Renal cortex interstitium (tissue), 11 donors: ENCODE measurements around the gene SNX10. TPM values are rescaled to one million over a fixed set of nuclear protein-coding genes. Genes with fewer than 3 reads are reported as not detected.
A peak's percentile ranks its signal among the peaks of the same experiment; 100 is the strongest.

ENCODE experiments used
- DNase-seq, 11 donors: peaks; one replicate each; pipeline ENCODE4 v3.0.0-alpha.2; 2013; ENCODE audit warnings: low read depth in 9 of 11, low spot score in 4 of 11; ENCODE audit errors: extremely low read depth in 1 of 11
- polyA plus RNA-seq, 3 donors: library from polyadenylated mRNA; unstranded; fragments of 120-200 nt; gene quantifications; one replicate each; pipeline ENCODE4 v1.2.1, GENCODE V29; 2013; ENCODE audit not compliant: insufficient read length in 3 of 3

Gene SNX10
- polyA plus RNA-seq, 3 donors: 16.1 to 21.1 (median 18.9) TPM

- no peak for DNase-seq
Measured at GRCh38 chr7:26381476-26382353, 90.1 kb downstream of the SNX10 start.

- DNase-seq: no peak
Measured at GRCh38 chr7:26385240-26385639, 93.6 kb downstream of the SNX10 start.

- DNase-seq: no peak
Measured at GRCh38 chr7:26387731-26388130, 96.1 kb downstream of the SNX10 start.

DNA sequence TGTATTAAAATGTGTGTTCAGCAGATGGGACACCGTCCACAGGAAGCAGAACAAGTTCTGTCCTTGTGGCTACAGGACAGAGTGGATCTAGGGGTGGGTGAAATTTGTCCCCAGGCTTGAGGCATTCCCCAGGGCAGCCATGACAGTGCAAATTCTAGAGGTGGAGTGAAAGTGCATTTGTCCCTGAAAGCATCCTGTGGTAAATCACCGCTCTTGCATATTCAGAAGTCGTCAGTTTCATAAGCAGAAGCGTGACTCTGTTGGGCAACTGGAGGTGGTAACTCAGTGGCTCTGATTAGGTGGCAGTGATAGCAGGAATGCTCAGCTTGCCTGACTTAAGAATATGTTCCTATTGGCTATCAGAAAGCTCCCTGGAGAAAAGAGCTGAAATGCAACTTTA, 96.6 kb downstream of the SNX10 start:
- no peak for DNase-seq

DNA sequence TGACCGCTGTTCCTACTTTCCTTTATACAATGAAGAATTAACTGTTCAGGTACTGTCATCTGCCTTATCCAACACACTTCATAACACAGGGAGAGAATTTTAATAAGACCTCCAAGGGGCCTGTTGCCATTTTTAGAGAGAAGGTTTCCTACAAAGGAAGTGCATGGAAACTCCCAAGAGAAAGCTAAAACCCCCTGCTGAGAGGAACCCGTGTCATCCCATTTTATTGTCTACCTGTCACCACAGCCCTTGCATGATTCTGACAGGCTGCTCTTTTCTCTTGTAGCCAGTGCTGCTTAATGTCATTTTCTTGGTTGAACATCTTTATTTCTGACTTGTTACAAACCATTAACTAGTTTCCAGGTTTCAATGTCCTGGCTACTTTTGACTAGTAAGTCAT, 98.4 kb downstream of the SNX10 start:
- DNase-seq: no peak

DNA sequence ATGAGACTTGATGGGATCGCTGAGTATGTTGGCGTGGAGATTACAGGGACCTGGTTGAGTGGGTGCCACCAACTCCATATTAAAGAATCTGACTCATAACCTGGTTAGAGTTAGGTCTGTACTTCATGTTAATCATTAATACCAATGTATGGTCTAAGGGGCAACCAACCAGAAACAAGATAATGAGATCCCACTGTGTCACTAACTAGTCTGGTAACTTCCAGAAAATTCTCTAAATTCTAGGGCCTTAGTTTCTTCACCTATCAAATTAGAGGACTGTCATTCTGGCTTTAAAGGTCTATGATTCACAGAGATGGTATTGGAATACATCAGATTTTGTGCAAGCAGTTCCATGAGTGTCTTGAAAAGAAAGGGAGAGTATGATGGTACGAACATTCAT, 102.2 kb downstream of the SNX10 start:
- DNase-seq: no peak

GRCh38 chr7:26397332-26397731, 105.7 kb downstream of the SNX10 start:
- no peak for DNase-seq

DNA sequence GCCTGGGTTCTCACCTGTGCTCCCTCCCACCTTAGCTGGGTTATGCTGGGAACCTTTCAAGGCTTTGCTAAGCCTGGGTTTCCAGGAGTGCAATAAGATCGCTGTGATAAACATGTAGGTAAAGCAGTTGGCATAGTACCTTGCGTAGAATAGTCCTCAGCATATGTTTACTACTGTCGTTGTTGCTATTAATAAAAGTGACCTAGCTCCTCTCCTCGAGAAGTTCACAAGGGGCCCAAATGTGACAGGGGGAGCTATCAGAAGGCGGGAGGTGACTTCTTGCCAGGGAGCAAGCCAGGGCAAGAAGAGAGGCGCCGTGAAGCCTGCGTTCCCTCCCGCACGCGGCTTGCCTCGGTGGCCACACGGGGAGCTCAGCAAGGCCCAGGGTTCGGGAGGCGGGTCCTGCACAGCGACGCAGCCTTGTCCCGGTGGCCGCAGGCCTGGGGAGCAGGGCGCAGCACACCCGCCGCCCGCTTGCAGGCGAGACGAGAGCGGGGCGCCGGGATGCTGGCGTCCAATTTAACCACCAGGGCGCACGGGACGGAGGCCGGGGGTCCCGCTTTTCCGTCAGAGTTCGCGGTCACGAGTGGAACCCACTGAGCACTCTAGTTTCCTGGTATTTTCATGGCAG, 106.2 kb downstream of the SNX10 start:
- DNase-seq: no peak

DNA sequence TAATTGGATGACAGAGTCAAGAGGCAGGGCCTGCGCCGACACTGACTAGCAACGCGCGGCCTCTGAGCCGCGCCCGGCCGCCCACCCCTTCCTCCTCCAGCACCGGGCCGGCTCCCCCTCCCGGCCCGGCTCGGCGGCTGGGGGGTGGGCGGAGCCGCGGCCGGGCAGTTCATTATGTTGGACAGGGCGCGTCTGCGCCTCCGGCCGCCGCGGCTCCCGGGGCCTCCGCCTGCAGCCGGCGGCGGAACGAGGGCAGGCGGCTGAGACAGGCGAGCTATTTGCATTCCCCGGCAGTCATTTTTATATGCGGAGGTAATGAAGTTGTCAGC, 106.7 kb downstream of the SNX10 start:
- peak in 9 of 11 donors; percentile 59 to 84 (median 78) for DNase-seq

DNA sequence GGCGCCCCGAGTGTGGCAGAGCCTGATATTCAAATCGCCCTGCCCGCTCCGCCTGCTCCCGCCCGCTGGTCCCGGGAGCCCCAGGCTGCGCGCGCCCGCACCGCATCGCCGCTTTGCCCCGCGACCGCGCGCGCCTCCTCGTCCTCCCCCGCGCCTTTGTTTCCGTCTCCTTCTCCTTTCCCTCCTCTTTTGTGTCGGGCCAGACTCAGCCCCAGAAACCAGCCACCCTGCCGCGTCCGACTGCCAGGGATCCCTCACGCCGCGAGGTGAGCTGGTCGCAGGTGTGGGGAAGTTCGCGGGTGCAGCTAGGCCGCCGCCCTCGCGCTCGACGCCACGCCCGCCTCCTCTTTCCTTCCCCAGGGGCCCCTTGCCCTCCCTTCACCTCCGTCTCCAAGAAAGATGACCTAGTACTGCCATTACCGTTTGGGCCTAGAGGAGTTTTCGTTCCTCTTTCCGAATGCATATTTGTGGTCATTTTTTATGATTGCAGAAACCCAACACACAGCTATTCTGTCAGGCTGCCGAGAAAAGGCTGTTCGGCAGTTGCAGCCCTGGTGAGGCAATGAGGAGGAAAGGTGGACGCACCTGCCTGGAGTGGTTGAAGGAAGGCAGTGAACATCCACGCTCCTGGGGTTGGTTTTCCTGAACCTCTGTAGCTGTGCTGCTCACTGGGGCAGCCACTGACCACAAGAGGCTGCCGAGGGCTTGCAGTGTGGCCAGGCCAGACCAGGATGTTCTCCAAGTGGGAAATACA, 107.3 kb downstream of the SNX10 start:
- peak in 9 of 11 donors; percentile 41 to 73 (median 56) for DNase-seq

DNA sequence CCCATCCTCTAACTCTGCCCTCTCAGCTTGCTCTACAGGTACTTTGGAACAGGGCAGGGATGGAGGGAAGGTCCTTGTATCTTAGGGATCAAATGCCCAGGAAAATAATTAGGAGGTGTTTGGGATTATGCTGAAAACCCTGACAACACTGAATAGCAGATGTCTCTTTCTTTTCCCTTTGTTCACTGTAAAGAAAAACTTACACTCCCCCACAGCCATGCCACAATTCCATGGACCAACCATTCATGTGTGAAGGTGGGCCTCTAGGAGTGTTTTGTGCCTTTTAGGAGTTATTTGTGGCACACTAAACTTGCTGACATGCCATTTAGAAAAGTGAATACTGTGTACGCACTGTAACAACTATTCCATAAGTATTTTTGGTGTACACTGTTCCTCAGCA, 108.1 kb downstream of the SNX10 start:
- DNase-seq: no peak

GRCh38 chr7:26403640-26404039, 112.0 kb downstream of the SNX10 start:
- no peak for DNase-seq

DNA sequence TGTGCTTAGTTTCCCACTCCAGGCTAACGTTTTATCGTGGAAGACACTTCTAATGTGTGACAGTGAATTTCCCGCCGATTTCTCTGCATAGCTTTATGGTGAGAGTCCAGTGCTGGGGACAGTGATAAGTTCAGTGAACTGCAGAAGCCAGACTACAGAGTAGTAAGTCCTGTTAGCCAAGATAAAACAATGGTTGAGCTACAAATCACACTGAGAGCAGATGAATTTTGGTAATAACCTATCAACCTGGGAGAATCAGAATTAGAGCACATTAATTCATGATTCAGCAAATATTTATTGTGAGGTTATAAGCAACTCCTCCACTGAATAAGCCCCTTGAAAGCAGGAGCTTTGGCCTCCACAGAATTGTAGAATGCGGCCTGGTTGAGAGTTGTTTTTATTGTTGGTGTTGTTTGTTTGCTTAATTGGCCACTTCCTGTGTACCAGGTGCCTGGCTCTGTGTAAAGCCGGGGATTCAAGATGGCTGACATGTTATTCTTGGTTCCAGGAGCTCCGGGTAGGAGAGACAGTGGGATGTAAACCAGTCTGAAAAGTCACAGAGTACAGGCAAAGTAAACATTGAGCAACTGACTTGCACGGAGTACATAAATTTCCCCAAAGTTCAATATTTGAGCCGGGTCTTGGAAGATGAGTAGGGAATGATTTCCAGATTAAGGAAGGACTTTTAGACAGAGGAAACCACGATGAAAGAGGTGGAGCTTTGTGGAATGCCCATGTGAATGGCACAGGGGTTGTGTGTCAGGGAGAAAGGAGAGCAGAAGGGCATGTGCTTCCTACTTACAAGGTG, 112.7 kb downstream of the SNX10 start:
- no peak for DNase-seq

GRCh38 chr7:26406433-26406832, 114.8 kb downstream of the SNX10 start:
- DNase-seq: no peak

DNA sequence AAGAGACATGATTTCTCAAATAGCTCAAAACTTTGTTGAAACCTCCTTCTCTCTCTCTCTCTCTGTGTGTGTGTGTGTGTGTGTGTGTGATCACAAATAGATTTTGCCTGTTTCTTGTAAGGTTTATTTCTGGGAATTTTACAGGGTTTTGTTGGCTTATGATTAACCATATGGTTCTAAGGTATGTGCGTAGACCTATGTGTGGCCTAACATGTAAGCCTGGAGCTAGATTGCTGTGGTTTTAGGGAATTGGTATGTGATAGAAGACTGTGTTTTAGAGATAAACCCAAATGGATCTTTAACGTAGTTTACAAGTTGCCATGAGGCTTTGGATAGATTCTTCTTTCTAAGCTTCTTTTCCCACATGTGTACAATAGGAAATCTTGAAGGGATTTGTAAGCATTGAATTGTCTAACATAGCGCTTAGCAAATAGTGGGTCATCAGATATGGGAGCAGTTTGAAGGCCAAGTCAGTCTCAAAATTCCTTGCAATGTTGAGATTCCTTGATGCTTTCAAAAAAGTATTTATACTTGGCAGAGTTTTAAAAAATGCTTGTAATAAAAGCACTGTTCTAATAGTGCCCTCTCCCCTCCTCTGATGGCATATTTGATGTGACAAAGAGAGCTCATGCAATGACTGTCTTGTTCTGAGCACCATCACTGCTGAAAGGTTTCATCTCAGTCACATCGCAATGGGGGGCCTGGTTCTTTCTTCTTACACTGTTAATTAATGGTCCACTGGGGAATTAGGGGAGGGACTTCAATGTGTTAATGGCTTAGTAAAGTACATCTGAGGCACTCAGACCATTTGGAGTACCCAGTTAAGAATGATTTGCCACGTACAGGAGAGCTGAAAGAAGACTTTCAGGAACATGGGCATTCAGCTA, 118.2 kb downstream of the SNX10 start:
- DNase-seq: no peak

GRCh38 chr7:26413007-26413691, 121.5 kb downstream of the SNX10 start:
- DNase-seq: no peak

DNA sequence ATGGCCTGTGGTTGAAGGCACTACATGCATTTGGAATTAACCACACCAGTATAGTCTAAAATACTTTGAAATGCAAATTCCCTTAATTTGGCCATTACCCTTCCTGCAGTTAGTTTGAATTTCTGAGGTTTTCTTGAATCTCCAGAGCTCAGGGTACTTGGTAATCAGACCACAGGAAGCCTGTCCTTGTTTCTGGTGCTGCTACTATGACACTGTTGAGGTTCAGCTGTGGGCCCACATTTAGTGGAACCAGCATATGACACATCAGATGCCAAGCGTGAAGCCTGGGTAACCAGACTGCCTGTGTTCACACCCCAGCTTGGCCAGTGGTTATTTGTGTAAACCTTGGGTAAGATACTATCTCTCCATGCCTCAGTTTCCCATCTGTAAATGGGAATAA, 124.3 kb downstream of the SNX10 start:
- no peak for DNase-seq

DNA sequence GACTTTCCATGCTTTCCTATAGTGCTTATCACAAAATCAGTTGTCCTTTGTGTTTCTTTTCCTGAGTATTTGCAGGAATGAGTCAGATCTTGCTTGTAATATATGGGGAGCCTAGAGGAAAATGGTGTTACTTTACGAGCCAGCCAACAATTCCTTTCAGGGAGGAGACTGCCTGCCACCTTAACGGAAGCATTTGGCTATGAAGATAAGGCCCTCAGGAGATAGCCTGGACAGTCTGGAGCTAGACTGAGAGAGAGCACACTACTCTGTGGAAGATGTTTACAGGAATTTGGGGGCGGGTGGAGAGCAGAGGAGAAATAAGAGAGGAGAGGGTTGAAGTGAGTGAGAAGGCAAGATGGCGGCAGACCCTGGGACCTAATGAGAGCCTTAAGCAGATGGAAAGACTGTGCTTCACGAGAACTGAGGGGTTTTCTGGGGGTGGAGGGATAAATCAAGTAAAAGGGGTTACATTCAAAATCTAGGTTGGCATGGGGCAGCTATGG, 126.3 kb downstream of the SNX10 start:
- no peak for DNase-seq
